Stimulated activated CD8-positive, alpha-beta memory T cell treated with anti-CD3 and anti-CD28 coated beads, Interleukin-15, amount 100 ng/mL, for 48 hours (primary cell): Measurements from ENCODE around the gene CD300LG.
"Not testable (repeated sequence)": the region's sequence is repeated elsewhere in the genome, so short reads cannot be mapped to it uniquely, and the experiment has no call there.

Experiments used
- DNase-seq, 2 donors: peaks; one replicate each; pipeline ENCODE4 v3.0.0-alpha.2; 2020; ENCODE audit warnings: low read depth in 2 of 2

CD300LG gene, protein sequence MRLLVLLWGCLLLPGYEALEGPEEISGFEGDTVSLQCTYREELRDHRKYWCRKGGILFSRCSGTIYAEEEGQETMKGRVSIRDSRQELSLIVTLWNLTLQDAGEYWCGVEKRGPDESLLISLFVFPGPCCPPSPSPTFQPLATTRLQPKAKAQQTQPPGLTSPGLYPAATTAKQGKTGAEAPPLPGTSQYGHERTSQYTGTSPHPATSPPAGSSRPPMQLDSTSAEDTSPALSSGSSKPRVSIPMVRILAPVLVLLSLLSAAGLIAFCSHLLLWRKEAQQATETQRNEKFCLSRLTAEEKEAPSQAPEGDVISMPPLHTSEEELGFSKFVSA

GRCh38 chr17:43846963-43847371 is at the start of gene CD300LG:
Gene CD300LG, plus strand, starts transcription at chr17:43847176. Its CDS starts 41 bp downstream, at chr17:43847217.
- DNase-seq = no peak

DNA sequence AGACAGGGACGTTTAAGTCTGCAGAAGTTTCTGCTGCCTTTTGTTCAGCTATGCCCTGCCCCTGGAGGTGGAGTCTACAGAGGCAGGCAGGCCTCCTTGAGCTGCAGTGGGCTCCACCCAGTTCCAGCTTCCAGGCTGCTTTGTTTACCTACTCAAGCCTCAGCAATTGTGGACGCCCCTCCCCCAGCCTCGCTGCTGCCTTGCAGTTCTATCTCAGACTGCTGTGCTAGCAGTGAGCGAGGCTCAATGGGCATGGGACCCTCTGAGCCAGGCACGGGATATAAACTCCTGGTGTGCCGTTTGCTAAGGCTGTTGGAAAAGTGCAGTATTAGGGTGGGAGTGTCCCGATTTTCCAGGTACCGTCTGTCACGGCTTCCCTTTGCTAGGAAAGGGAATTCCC is 49.0 kb upstream of the CD300LG start:
- not testable (repeated sequence) for DNase-seq

DNA sequence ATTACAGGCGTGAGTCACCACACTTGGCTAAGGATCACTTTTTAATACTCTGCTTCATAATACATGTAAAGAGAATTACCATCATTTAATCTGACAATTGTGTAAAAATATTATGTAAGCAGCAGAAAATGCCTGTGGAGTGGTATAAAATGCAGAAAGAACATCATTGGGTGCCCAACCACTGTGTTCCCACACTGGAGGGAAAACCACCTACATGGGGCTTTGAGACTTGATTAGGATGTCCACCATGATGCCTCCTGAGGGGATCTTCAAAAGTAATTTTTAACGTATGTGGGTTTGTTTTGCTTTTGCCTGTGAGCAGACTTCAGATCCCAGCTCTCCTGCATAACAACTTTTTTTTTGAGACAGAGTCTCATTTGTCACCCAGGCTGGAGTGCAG is 47.9 kb upstream of the CD300LG start:
- DNase-seq = no peak

GRCh38 chr17:43800736-43801135 is 46.2 kb upstream of the CD300LG start:
- no peak for DNase-seq

DNA sequence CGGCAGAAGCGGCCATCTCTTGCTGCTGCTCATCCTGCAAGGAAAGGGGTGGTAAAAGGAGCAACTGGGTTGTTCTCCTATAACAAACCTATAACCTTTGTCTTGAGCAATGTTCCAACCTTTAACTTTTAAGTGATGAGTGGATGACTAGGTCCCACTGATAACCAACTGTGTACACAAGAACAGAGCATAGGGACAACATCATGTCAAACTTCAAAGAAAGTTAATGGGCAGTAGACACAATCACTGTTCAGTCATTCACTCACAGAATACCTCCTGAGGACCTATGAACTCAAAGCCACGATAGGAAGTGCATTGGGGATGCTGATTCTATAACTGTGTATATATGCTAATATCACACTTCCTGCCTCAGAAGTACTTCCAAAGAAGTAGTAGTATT is 45.1 kb upstream of the CD300LG start:
- DNase-seq = no peak

- no peak for DNase-seq
Observed at GRCh38 chr17:43803758-43804157, 43.2 kb upstream of the CD300LG start.

GRCh38 chr17:43805117-43805516 is 41.9 kb upstream of the CD300LG start:
- DNase-seq = no peak

DNA sequence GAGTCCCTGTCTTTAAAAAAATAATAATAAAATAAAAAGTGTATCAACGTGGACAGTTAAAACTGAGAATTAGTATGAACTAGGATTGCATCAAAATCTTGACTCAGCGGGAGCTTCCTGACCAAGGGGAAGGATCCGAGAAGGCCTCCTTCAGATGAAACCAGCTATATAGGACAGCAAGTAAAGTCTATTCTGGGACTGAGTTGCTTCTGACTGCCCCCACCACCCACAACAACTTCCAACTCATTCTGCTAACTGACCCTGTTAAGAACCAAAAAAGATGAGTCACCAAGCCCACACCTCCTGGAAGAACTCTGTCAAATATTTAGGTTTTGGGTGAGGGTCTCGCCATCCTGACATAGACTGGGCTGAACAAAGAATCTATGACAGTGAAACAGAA is 38.9 kb upstream of the CD300LG start:
- DNase-seq = no peak

DNA sequence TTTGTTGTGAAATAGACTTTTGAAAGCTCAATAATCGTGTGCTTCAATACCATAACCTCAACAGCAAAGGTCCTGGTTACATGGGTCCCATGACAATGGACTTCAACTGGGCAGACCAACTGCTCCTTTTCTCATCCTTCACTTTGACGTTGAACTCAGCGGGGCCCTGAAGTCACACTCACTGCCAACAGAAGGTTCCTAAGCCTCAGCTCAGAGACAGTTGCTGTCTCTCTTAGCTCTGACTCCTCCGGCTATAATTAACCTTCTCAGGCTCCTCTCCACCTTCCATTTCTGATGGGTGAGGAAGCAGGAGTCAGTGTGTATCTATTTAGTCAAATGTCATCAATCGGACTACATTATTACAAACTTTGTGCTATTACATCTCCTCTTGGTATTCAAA is 37.9 kb upstream of the CD300LG start:
- no peak for DNase-seq

DNA sequence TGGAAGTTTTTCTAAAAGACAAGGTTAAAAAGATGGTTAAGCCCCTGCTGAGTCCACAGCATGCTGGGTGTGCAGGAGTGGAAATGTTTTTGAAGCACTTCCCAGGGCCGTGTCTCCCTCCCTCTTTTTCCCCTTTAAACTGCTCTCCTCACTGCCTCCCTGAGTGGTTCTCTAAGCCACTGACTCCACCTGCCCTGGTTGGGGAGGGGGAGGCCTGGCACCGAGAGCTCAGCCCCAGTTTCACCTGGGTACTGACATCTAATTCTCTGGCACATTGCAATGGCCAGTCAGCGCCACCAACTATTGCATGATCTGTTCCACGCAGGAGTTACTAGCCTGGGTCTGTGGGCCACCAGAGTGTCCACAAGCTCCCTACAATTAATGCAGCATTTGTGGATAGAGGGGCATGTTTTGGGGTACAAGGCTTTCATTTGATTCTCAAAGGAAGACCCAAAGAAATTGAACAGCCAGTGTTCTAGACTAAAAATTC is 36.7 kb upstream of the CD300LG start:
- no peak for DNase-seq

- no peak for DNase-seq
Observed at GRCh38 chr17:43810823-43811222, 36.2 kb upstream of the CD300LG start.

DNA sequence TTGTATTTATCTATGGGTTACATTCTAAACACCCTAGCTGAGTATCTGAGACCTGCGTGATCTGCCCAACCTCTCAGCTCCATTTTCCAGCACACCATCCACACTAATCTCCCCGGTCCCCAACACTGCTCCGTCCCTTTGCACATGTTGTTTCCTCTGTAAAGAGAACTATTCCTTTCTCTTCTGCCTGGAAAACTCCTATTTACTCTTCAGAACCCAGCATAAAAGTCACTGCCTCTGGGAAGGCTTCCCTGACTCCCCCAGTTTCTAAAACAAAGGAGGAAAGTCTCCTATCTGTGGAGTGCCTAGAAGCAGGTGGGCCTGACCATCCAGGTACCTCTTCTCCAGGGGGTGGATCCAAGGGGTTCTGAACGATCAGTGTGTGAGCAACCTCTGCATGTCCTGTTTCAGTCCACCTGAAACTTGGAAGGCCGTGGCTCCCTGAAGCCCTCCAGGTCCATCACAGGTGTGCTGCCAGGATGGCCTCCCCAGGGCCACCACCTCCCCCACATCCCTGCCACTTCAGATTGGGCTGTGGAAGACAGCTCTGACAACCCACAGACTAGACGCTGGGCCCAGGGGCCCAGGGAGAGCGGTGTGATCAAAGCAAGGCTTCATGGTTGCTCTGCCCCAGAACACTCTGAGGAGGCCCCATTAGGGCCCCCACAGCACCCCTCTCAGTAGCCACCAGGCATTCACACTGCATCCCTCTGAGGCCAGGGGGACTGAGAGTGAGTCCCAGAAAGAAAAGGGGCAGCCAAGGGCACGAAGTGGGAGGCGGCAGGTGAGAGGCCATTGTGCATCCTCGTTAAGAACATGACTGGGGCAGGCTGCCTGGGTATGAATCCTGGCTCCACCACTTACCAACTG is 34.3 kb upstream of the CD300LG start:
- no peak for DNase-seq

GRCh38 chr17:43813386-43813785 is 33.6 kb upstream of the CD300LG start:
- no peak for DNase-seq

- no peak for DNase-seq
Observed at GRCh38 chr17:43814026-43814425, 33.0 kb upstream of the CD300LG start.

DNA sequence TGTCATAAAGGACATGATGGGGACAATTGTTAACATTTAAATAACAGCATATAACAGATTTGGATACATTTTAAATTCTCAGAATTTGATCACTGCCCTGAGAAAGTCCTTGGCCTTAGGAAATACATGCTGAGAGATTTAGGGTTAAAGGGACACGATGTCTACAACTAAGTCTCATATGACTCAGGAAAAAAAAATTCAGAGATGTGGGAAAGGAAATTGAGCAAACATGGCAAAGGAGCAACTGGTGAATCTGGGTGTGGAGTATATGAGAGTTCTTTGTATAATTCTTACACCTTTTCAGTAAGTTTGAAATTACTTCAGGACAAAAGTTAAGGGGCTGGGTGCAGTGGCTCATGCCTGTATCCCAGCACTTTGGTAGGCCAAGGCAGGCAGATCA is 32.3 kb upstream of the CD300LG start:
- DNase-seq = no peak

GRCh38 chr17:43816336-43817320 is 30.3 kb upstream of the CD300LG start:
- no peak for DNase-seq

- DNase-seq = no peak
Observed at GRCh38 chr17:43817826-43818225, 29.1 kb upstream of the CD300LG start.

GRCh38 chr17:43818966-43819365 is 28.0 kb upstream of the CD300LG start:
- DNase-seq = no peak

GRCh38 chr17:43820759-43821158 is 26.2 kb upstream of the CD300LG start:
- DNase-seq = no peak

DNA sequence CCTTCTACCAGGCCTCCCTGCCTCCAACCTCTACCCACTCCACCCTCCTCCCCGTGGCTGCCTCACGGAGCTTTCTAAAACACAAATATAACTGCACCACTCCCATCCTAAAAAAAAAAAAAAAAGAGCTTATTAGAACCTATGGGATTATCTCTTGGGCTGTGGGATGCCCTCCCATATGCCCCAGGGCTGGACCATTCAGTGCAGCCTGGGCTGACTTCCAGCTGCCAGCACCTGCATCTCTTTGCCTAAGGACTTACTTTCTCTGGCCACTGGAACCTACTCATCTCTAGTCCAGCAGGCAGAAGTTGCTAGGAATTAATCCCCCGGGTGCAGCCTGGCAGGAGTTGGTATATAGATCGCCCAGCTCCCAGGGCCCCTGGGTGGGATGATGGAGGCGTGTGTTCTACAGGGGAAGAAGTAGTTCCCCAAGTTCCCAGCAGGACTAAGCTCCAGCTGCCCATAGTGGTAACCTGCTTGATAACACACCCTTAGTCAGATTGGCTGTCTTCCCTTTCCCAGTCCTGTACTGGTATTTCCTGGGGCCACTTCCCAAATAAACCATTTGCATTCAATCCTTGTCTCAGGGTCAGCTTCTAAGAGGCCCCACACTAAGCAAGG is 24.3 kb upstream of the CD300LG start:
- no peak for DNase-seq
